Astrocyte of the cerebellum (primary cell): ENCODE data around the gene ENPP3.
"Not testable (repeated sequence)": the region's sequence is repeated elsewhere in the genome, so short reads cannot be mapped to it uniquely, and the experiment has no call there.

ENCODE experiments used
- DNase-seq: peaks from one replicate; pipeline ENCODE4 v3.0.0-alpha.2; 2011; ENCODE audit warnings: low read depth
- H3K4me3 ChIP-seq: 2 replicates; pipeline ENCODE4 v1.5.1; 2011; ENCODE audit warnings: mild to moderate bottlenecking, low read depth, low read length, moderate library complexity
- CTCF ChIP-seq: IDR thresholded peaks from 2 replicates; pipeline ENCODE4 v1.5.1; 2012; ENCODE audit warnings: low read length, low read depth, moderate library complexity, mild to moderate bottlenecking; ENCODE audit errors: missing control alignments
- in situ Hi-C: cut with HindIII; loops from 2 replicates; pipeline ENCODE4 v1.10.0; 2017; ENCODE audit warnings: low sequenced_read_pairs

Gene ENPP3

GRCh38 chr6:131744432-131745287 is 107.6 kb downstream of the ENPP3 start:
- in situ Hi-C loops: no loop called here
- TF ChIP-seq CTCF: no peak
- no peak for DNase-seq
- no peak overlapping the region for H3K4me3 ChIP-seq

- H3K4me3 ChIP-seq: no peak overlapping the region
- TF ChIP-seq CTCF: no peak
- no peak for DNase-seq
- in situ Hi-C loops: no loop called here
Observed at GRCh38 chr6:131745476-131745875, 108.4 kb downstream of the ENPP3 start.

DNA sequence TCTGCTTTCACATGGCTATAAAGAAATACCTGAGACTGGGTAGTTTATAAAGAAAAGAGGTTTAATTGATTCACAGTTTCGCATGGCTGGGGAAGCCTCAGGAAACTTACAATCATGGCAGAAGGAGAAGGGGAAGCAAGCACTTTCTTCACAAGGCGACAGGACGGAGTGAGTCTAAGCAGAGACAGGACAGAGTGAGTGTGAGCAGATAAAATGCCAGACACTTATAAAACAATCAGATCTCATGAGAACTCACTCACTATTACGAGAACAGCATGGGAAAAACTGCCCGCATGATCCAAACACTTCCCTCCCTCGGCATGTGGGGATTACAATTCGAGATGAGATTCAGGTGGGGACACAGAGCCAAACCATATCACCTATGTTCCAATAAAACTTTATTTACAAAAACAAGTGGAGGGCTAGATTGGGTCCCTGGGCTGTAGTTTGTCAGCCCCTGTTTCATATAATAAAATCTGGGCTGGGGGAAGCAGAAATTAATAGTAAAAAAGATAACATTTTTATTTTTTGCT is 110.8 kb downstream of the ENPP3 start:
- no peak for DNase-seq
- no peak overlapping the region for H3K4me3 ChIP-seq
- no peak for TF ChIP-seq CTCF
- in situ Hi-C loops: no loop called here

- no peak for DNase-seq
- H3K4me3 ChIP-seq: no peak overlapping the region
- no peak for TF ChIP-seq CTCF
- in situ Hi-C loops: no loop called here
Observed at GRCh38 chr6:131749023-131749422, 111.9 kb downstream of the ENPP3 start.

GRCh38 chr6:131751012-131751715 is 114.1 kb downstream of the ENPP3 start:
- DNase-seq, H3K4me3 ChIP-seq, in situ Hi-C loops: not testable (repeated sequence)

DNA sequence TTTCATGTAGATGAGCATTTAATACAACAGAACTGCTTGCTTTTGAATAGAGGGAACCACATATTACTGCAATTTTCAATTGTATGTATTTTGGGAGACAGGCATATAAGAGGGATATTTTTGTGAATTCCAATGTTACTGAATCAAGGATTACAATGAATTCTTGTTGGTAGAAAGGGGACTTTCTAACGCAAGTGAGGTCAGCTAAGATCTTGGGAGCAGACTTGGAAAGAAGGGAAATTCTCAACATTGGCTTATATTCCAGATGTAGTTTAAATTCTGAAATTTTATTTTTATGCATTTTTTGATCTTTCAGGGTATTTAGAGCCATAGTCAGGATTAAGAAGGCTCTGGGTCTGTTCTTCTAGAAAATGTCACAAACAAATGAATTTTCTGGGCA is 117.0 kb downstream of the ENPP3 start:
- in situ Hi-C loops: no loop called here
- no peak for TF ChIP-seq CTCF
- no peak for DNase-seq
- no peak overlapping the region for H3K4me3 ChIP-seq
